Right kidney (tissue), 9 donors: ENCODE measurements around the gene SPINT1.

Experiments used
- DNase-seq: peaks from one replicate; pipeline ENCODE4 v3.0.0-alpha.2; 2016
- long read RNA-seq, 8 donors: transcript quantifications; one replicate each; lab custom pipeline, GENCODE V29; 2026

Gene SPINT1, protein sequence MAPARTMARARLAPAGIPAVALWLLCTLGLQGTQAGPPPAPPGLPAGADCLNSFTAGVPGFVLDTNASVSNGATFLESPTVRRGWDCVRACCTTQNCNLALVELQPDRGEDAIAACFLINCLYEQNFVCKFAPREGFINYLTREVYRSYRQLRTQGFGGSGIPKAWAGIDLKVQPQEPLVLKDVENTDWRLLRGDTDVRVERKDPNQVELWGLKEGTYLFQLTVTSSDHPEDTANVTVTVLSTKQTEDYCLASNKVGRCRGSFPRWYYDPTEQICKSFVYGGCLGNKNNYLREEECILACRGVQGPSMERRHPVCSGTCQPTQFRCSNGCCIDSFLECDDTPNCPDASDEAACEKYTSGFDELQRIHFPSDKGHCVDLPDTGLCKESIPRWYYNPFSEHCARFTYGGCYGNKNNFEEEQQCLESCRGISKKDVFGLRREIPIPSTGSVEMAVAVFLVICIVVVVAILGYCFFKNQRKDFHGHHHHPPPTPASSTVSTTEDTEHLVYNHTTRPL
- long read RNA-seq, donor 1, partial matches to known transcripts = 0 of 7 reads
- long read RNA-seq, donor 1, other reads (novel, unspliced or antisense) = 0 of 7 reads
- long read RNA-seq, donor 2, partial matches to known transcripts = 0 of 7 reads
- long read RNA-seq, donor 2, other reads (novel, unspliced or antisense) = 0 of 7 reads
- long read RNA-seq, donor 3, partial matches to known transcripts = 0 of 2 reads
- long read RNA-seq, donor 3, other reads (novel, unspliced or antisense) = 0 of 2 reads
- long read RNA-seq, donor 4, partial matches to known transcripts = 0 of 3 reads
- long read RNA-seq, donor 4, other reads (novel, unspliced or antisense) = 0 of 3 reads
- long read RNA-seq, donor 5, transcript SPINT1-201 (11 exons, 3,056 nt) = major isoform, 8 of 28 reads
- long read RNA-seq, donor 5, partial matches to known transcripts = 0 of 28 reads
- long read RNA-seq, donor 5, other reads (novel, unspliced or antisense) = 16 of 28 reads
- long read RNA-seq, donor 6, partial matches to known transcripts = 0 of 8 reads
- long read RNA-seq, donor 6, other reads (novel, unspliced or antisense) = 0 of 8 reads
- long read RNA-seq, donor 7 = 0 reads
- long read RNA-seq, donor 8, transcript SPINT1-201 (11 exons, 3,056 nt) = major isoform, 6 of 15 reads
- long read RNA-seq, donor 8, partial matches to known transcripts = 8 of 15 reads
- long read RNA-seq, donor 8, other reads (novel, unspliced or antisense) = 0 of 15 reads

DNA sequence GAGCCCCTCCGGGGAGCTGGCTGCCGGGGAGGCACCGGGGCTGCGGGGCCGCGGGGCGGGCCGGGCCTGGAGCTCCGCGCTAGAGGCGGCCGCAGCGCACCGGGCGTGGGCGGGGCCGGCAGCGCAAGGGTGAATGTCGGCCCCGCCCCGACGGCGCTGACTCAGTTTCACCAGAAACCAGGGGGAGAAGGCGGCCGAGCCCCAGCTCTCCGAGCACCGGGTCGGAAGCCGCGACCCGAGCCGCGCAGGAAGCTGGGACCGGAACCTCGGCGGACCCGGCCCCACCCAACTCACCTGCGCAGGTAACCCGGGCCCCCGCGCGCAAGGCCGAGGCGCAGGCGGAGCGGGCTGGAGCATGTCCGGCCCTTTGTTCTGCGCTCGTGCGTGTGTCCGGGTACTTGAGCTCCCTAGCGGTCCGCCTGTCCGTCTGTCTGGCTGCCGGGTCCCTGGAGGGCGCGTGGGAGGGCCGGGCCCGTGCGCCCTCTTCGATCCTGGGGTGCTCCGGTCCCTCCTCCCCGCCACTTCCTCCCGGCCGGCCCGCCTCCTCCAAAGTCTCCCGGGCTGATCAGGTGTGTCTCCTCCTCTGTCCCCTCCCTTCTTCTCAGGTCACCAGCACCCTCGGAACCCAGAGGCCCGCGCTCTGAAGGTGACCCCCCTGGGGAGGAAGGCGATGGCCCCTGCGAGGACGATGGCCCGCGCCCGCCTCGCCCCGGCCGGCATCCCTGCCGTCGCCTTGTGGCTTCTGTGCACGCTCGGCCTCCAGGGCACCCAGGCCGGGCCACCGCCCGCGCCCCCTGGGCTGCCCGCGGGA lies at the start of gene SPINT1:
SPINT1 (plus strand) TSS at position 164 of the 811 bp plus-strand sequence; CDS start at position 671, 507 bp downstream.
- peak; percentile 84 for DNase-seq

DNA sequence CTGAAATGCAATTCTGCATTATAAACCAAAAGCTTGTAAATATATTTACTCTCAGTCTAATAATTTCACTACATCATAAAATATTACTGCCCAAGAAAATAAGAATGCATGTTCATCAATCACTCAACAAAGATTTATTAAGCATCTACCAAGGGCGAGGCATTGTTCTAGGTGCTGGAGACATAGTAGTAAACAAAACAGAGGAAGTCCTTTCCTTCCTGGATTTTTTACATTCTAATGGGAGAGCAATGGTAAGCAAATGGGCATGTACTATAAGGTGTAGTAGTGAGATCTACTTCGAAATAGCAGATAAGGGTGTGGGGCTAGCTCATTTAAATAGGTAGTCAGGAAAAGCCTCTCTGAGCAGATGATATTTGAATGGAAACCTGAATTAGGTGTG lies 47.8 kb upstream of the SPINT1 start:
- DNase-seq = no peak

DNA sequence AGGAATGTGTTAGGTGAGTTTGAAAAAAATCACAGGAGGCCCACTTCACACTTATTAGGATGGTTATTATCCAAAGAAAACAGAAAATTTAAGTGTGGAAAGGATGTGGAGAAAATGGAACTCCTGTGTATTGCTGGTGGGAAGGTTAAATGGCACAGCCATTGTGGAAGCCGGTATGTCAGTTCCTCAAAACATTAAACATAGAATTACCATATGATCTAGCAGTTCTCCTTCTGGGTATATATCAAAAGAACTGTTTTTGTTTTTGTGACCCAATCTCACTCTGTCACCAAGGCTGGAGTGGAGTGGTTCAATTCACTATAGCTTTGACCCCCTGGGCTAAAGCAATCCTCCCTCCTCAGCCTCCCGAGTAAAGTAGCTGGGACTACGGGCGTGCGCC lies 47.3 kb upstream of the SPINT1 start:
- no peak for DNase-seq

DNA sequence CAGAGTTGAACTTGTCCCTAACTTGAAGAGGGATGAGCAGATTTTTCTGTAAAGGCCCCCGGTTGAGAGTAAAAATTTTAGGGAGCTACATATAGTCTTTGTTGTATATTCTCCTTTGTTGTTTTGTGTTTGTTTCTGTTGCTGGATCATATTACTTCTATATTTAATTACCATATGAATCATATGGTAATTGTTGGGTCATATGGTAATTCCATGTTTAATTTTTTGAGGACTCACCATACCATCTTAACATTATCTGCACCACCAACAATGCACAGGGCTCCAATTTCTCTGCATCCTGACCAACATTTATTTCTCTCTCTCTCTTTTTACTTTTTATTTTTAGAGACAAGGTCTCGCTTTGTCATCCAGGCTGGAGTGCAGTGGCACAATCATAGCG lies 44.3 kb upstream of the SPINT1 start:
- no peak for DNase-seq

DNA sequence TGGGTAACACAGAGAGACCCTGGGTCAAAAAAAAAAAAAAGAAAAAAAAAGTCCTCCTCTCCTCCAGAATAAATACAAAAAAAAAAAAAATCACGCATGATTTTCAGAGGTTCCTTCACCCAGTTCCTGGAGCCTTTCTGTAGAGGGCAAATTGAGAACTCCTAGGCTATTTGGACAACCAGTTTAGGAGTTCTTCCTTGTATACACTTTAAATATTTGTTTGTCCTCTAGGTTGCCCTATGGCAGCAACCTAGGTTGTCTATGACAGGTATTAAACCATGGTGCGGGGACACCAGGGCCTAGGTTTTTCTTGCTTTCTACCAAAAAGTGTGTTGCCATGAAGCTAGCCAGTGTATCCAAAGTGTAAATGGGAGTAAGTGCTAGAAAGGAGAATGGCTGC lies 40.8 kb upstream of the SPINT1 start:
- DNase-seq = no peak

DNA sequence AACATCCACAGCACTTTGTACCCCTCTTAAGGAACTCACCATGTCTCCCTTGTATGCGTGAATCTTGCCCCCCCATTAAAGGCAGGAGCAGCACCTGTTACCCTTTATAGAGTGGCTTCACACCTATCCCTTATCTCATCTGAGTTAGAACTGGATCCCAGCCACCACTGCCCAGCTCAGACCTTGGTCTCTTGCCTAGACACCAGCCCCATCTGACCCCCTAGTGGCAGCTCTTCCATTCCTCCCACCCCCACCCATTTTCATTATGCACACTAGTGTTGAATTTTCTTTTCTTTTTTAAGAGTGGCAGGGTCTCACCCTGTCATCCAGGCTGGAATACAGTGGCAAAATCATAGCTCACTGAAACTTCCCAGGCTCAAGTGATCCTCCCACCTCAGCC lies 40.2 kb upstream of the SPINT1 start:
- DNase-seq = no peak

DNA sequence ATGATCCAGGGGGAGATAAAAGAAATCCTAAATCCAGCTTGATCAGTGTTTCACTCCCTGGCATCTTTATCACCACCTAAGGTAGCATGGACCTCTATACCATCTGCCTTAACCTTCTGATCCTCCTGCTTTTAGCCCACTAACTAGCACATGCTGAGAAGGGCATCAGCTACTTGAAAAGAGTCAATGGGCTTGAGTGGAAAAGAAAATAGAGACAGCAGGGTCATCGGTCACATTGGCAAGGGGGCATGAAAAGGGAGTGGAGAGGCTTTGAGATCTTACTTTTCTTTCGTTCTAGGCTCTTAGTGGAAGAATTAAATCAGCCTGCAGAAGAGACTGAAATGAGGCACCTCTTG lies 37.2 kb upstream of the SPINT1 start:
- no peak for DNase-seq

DNA sequence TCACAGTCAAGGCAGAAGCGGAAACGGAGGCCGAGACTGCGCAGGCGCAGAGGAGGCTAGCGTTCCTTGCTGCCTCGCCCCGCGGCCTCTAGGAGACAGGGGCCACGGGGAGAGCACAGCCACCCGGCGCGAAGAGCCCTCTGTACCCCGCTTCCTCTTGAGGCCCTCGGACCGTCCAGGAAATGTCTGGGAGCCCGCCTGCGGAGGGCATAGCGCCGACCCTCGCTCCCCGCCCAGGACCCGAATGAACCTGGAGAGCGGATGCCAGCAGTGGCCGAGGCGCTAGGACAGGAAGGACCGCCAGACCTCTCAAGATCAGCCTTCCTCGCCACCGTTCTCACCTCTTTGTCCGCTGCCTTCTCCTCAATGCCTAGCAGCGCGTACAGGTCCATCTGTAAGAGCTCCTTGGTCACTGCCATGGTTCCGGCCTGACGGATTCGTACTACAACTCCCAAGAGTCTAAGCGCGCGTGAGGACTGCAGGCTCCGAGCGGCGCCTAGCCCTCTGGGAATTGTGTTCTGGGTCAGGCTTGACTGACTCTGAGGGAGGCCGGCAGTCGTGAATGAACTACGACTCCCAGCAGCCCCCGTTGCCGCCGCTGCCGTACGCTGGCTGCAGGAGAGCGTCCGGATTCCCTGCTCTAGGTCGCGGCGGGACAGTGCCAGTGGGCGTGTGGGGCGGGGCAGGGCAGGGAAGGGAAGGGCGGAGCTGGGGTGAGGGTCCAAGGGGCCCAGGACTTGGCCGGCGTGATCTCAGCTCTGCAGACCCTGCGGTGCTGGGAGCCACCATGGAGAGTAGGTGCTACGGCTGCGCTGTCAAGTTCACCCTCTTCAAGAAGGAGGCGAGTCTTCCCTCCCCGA lies 36.6 kb upstream of the SPINT1 start, which contains the start of the genes DNAJC17 and ZFYVE19:
DNAJC17 (minus strand) TSS at position 446 of the 860 bp plus-strand sequence; CDS start at position 419, 27 bp downstream.
ZFYVE19 (plus strand) TSS at position 62 of the 860 bp plus-strand sequence; CDS start at position 563, 501 bp downstream.
- DNase-seq = peak; percentile 94

DNA sequence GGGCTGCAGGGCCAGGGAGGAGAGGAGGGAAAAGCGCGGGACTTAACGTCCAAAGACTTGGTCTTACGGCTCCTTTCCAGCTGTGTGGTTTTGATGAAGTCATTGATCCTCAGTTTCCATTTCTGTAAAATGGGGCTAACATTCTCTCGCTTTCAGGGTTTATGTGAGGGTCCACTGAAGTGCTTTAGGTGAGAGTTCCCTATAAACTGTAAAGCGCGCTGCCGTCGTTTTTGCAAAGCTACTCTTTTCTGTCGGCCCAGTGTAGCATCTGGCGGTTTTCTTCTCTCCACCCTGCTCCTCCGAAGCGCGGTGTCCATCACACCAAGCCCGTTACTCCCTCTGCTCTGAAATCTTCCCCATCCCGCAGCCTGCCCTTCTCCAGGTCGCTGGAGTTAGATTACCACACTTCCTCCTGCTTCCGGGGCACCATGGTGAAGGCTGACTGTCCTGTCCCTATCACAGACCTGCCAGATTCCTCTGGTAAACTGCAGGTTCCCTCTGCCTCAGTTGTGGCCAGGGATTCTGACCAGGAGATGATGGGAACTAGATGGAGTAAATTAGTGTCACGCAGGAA lies 35.9 kb upstream of the SPINT1 start:
- DNase-seq = no peak

DNA sequence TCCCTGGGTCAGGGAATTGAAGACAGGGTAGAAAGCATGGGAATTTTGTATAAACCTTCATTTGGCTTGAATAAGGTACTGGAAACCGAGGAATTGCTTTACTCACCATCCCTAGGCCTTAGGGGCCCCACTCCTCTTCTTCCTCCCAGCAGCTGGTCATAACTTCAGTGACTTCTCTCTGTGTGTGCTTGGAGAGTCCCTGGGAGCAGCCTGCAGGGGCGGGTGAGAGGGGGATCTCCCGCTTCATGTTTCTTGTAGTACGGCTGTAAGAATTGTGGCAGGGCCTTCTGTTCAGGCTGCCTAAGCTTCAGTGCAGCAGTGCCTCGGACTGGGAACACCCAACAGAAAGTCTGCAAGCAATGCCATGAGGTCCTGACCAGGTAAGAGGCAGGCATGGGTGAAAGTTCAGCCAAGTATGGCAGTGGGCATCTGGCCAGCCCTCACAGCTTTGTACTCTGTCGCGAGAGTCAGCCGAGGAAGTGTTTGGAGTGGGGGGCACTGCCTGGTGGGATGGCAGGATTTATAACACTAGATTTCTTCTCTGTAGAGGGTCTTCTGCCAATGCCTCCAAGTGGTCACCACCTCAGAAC lies 34.9 kb upstream of the SPINT1 start:
- no peak for DNase-seq

DNA sequence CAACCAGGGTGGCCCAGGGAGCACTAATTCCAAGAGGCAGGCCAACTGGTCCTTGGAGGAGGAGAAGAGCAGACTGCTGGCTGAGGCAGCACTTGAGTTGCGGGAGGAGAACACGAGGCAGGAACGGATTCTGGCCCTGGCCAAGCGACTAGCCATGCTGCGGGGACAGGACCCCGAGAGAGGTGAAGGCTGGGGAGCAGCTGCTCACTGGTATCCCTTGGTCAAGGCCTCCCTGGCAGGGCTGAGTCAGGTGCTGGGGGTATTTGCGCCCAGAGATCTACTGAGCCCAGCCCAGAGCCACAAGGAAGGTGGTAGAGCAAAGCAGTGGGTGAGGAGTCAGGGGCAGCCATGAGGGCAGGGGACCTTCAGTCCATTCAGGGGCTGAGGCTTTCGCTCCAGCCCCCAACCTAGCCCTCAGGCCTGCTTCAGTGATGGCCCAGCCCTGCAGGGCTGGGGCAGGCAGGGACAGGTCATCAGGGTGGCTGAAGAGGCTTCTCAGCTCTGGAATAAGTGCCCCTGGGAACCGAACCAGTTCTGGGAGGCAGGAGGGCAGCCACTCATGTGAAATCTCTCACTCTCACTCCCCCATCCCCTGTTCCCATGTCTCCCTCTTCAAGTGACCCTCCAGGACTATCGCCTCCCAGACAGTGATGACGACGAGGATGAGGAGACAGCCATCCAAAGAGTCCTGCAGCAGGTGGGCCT lies 31.0 kb upstream of the SPINT1 start:
- no peak for DNase-seq

DNA sequence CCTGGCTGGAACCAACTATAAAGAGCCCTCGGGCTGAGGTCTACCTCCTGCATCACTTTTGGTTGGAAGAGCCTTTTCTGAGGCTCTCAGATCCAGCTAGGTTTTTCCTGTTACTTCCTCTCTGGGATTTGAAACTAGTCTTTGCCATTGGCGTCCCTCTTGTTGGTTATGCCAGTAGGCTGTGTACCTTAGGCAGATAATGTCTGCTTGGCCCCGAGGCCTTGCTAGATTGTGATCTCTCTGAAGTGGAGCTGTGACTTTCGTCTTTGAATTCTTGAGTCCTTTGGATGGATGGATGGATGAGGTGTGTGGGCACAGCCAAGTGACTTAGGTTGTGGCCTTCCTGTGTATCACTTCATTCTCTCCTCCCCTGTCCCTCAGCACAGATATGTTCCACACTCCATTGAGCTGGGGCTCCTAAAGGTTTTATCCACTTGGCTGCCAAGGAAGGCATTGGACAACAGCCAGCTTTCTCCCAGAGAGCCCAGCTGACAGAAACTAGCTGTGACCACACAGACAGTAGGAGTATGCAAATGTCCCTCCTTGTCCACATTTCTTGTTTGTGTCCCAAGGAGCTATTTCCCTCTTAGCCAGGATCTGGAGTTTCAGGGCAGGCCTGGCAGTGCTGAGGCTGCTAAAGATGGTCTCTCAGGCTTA lies 28.7 kb upstream of the SPINT1 start:
- no peak for DNase-seq

DNA sequence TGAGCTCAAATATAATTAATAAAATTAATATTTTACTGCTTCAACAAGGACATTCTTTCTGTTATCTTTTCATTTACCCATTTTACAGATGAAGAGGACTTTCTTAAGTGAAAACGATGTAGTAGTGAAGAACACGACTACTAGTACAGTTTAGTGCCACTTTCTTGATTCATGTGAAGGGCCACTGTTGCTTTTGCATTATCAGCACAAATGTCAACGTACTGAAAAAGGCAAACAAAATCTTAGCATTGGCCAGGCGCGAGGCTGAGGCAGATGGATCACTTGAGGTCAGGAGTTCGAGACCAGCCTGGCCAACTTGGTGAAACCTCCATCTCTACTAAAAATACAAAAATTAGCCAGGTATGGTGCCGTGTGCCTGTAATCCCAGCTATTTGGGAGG lies 24.8 kb upstream of the SPINT1 start:
- no peak for DNase-seq

DNA sequence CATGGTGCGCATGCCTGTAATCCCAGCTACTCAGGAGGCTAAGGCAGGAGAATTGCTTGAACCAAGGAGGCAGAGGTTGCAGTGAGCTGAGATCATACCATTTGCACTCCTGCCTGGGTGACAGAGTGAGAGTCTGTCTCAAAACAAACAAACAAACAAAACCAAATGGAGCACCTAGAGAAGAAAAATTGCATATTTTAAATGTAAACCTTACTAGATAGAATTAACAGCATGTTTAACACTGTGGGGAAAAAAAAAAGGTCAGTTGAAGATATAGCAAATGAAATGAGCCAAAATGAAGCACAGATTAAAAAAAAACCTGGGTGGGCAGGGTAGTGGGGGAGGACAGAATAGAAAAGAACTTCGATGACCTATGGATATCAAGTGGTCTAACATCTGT lies 22.7 kb upstream of the SPINT1 start:
- no peak for DNase-seq

DNA sequence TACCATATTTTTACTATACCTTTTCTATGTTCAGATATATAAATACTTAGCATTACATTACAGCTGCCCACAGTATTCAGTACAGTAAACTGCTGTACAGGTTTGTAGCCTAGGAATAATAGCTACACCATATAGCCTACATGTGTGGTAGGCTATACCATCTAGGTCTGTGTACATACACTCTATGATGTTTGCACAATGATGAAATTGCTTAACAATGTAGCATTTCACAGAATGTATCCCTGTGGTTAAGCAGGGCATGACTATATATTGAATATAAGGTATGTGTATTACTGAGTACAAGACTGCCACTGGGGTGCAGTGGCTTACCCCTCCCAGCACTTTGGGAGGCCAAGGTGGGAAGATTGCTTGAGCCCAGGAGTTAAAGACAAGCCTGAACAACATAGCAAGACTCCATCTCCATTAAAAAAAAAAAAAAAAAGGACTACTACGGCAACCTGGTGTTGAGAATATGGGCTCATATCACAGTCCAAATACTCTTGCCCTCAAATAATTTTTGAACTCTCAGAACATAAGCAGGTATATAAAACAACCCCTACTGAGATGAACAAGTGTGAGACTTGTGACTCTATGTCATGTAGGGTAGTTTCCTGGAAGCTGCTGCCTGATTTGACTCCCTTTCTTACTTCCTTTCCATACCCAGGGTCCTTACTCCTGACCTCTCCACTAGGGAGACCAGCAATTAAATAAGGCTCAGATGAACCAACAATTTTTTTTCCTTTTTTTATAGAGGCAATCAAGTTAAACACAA lies 20.1 kb upstream of the SPINT1 start:
- DNase-seq = no peak

DNA sequence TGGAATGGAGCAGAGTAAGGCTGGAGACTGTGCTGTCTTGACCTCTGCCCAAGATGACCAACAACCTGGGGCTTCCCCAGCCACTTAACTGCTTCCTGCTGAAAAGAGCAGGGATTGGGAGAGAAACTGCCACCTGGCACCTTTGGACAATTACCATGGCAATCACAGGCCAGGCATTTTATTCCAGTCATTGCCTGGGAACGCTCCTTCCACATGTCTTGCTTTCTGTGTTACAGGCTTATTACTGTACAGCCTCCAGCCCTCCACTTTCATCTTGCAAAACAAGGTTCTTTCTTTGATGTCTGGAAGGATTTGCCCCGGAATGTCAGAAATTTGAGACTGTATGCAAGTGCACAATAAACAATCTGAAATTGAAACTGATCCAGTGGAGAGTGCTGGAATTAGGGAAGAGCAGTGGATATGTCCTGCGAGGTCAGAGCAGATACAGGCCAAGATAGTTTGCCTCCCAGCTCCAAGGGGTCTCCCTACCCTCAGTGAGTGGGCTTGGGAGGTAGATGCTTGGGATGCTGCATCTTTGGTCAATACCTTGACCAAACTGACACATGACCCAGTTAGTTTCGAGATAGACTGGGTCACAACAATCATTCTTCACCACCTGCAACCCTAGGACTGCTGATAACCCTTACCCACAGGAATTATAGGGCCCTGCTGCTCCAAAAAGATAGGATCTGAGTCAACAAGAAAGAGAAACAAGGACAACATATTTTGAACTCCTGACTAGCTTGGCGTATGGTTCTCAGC lies 18.0 kb upstream of the SPINT1 start:
- no peak for DNase-seq
